Breast epithelium (tissue), 3 donors: ENCODE results near the gene ACAN.

ENCODE experiments used
- POLR2A ChIP-seq: fragments of 450-650 bp; IDR thresholded peaks from one replicate; pipeline ENCODE4 v1.6.1; 2016; ENCODE audit warnings: antibody characterized with exemption, mild to moderate bottlenecking, moderate library complexity
- POLR2AphosphoS5 ChIP-seq, 3 donors: sonication (generic); formaldehyde crosslinking; IDR thresholded peaks; one replicate each; pipeline ENCODE4 v1.6.1; 2017; ENCODE audit warnings: antibody characterized with exemption in 3 of 3
- TF ChIP-seq, protein P1 (sequence below), 3 donors: fragments of 450-650 bp; IDR thresholded peaks; one replicate each; pipeline ENCODE4 v1.5.1; 2016 to 2017; ENCODE audit warnings: antibody characterized with exemption in 3 of 3, mild to moderate bottlenecking in 3 of 3, moderate library complexity in 3 of 3

GRCh38 chr15:88901508-88902220 is 98.4 kb downstream of the ACAN start:
- TF ChIP-seq, protein P1, sequence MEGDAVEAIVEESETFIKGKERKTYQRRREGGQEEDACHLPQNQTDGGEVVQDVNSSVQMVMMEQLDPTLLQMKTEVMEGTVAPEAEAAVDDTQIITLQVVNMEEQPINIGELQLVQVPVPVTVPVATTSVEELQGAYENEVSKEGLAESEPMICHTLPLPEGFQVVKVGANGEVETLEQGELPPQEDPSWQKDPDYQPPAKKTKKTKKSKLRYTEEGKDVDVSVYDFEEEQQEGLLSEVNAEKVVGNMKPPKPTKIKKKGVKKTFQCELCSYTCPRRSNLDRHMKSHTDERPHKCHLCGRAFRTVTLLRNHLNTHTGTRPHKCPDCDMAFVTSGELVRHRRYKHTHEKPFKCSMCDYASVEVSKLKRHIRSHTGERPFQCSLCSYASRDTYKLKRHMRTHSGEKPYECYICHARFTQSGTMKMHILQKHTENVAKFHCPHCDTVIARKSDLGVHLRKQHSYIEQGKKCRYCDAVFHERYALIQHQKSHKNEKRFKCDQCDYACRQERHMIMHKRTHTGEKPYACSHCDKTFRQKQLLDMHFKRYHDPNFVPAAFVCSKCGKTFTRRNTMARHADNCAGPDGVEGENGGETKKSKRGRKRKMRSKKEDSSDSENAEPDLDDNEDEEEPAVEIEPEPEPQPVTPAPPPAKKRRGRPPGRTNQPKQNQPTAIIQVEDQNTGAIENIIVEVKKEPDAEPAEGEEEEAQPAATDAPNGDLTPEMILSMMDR (IDR thresholded peaks at IDR 0.05) = no peak
- TF ChIP-seq POLR2A (no peak), POLR2AphosphoS5 (IDR thresholded peaks at IDR 0.05) (no peak)
